Measurements from ENCODE around the gene SMC5. TPM values are rescaled to one million over a fixed set of nuclear protein-coding genes. Genes with fewer than 3 reads are reported as not detected.
A peak's percentile ranks its signal among the peaks of the same experiment; 100 is the strongest.

SMC5 gene
- total and polyA plus RNA-seq, 2 of the 13 experiments (the other 11 are each of a cell fraction or from before 2014, with no cell fraction given): 7.2 to 26.7 TPM

GRCh38 chr9:70303268-70303667 lies 44.5 kb downstream of the SMC5 start:
- Histone ChIP-seq H3K27ac (ENCODE audit: extremely low read length, insufficient read depth, low read length) (no peak overlapping the region), H4K20me1 (ENCODE audit: insufficient read depth, low read length) (no peaks in the 10 kb centered on the region), H3K36me3 (replicated peaks in 1 of 2; ENCODE audit: control insufficient read depth in 1 of 2, insufficient read depth in 2 of 2, low read length in 2 of 2) (peaks cover 1 to 41% of the 10 kb centered on the region in 2 experiments; a peak in 4 of 5 replicates), H3K9ac (ENCODE audit: insufficient read depth, low read depth, low read length) (no peak overlapping the region), H3K79me2 (ENCODE audit: insufficient read depth, low read length) (no peaks in the 10 kb centered on the region), H3K9me3 (ENCODE audit: low read length) (no peaks in the 10 kb centered on the region), H3K27me3 (ENCODE audit: control insufficient read depth in 1 of 2, insufficient read depth in 2 of 2, low read length in 2 of 2) (no peaks in the 10 kb centered on the region), H3K4me1 (ENCODE audit: insufficient read depth, low read length) (no peaks in the 10 kb centered on the region), H3K4me2 (ENCODE audit: low read depth, low read length) (no peak overlapping the region), H3K4me3 (replicated peaks in 1 of 3; ENCODE audit: insufficient read depth in 1 of 3, low read depth in 2 of 3, low read length in 3 of 3) (no peak overlapping the region), H2AFZ (ENCODE audit: low read length) (no peak overlapping the region)
- FAIRE-seq (no peak), ATAC-seq (no peak), DNase-seq (ENCODE audit: low spot score) (no peak)
- WGBS (ENCODE audit: low lambda C conversion rate): 93% methylated on average over 5 of the region's 5 CpGs
- intact Hi-C loops (cut with micrococcal nuclease; ENCODE audit: unreplicated experiment): no loop called here
- CTCF ChIA-PET (ENCODE audit: low intra/inter-chr PET ratio, low total read pairs): no interaction called here
- no TSS peak for BruUV-seq (replicated peaks)
- in situ Hi-C loops (cut with HindIII; ENCODE audit: extremely low pct_ligation_motif_present, low pct_unique_long_range_greater_than_20kb): no loop called here
- no peak for TF ChIP-seq ZNF263 (CRISPR knock-in tag; IDR thresholded peaks at IDR 0.05)
- TF ChIP-seq CEBPB (IDR thresholded peaks at IDR 0.05; ENCODE audit: borderline replicate concordance, low read depth, low read length): peak; percentile 58; the same call in 1 of the 2 replicates
- TF ChIP-seq ZBTB44 (CRISPR knock-in tag; IDR thresholded peaks at IDR 0.05): no peak
- no peak for TF ChIP-seq BCL3 (CRISPR knock-in tag; IDR thresholded peaks at IDR 0.05)
- POLR2A ChIA-PET: interaction anchor here (1.6 kb wide), 1 partner anchor 115 kb away, joined by 3 read pairs; no protein-coding TSS in a partner anchor

- BruUV-seq (replicated peaks): no TSS peak
- Histone ChIP-seq H3K79me2 (ENCODE audit: insufficient read depth, low read length) (no peaks in the 10 kb centered on the region), H3K9ac (ENCODE audit: insufficient read depth, low read depth, low read length) (no peak overlapping the region), H3K9me3 (ENCODE audit: low read length) (no peaks in the 10 kb centered on the region), H4K20me1 (ENCODE audit: insufficient read depth, low read length) (no peaks in the 10 kb centered on the region), H3K4me1 (ENCODE audit: insufficient read depth, low read length) (no peaks in the 10 kb centered on the region), H2AFZ (ENCODE audit: low read length) (no peak overlapping the region), H3K27me3 (ENCODE audit: control insufficient read depth in 1 of 2, insufficient read depth in 2 of 2, low read length in 2 of 2) (no peaks in the 10 kb centered on the region), H3K36me3 (replicated peaks in 1 of 2; ENCODE audit: control insufficient read depth in 1 of 2, insufficient read depth in 2 of 2, low read length in 2 of 2) (peaks cover 0 to 33% of the 10 kb centered on the region in 2 experiments; a peak in 2 of 5 replicates), H3K27ac (ENCODE audit: extremely low read length, insufficient read depth, low read length) (no peak overlapping the region), H3K4me2 (ENCODE audit: low read depth, low read length) (no peak overlapping the region), H3K4me3 (replicated peaks in 1 of 3; ENCODE audit: insufficient read depth in 1 of 3, low read depth in 2 of 3, low read length in 3 of 3) (no peak overlapping the region)
- DNase-seq (ENCODE audit: low spot score) (no peak), ATAC-seq (no peak), FAIRE-seq (no peak)
- CTCF ChIA-PET (ENCODE audit: low intra/inter-chr PET ratio, low total read pairs): no interaction called here
- POLR2A ChIA-PET: no interaction called here
- in situ Hi-C loops (cut with HindIII; ENCODE audit: extremely low pct_ligation_motif_present, low pct_unique_long_range_greater_than_20kb) (no loop called here), intact Hi-C loops (cut with micrococcal nuclease; ENCODE audit: unreplicated experiment) (no loop called here)
- TF ChIP-seq FOXP4 (CRISPR knock-in tag; IDR thresholded peaks at IDR 0.05) (no peak), BCL6 (CRISPR knock-in tag; IDR thresholded peaks at IDR 0.05) (0 out of 2 replicates have a peak, but pooled peaks have one; percentile 48), CSRNP1 (CRISPR knock-in tag; IDR thresholded peaks at IDR 0.05) (no peak), ZNF496 (CRISPR knock-in tag; IDR thresholded peaks at IDR 0.05; ENCODE audit: insufficient replicate concordance) (no peak), MZF1 (CRISPR knock-in tag; IDR thresholded peaks at IDR 0.05; ENCODE audit: borderline replicate concordance) (no peak), RBM22 (optimal IDR thresholded peaks at IDR 0.05; ENCODE audit: low read length) (no peak)
Measured at GRCh38 chr9:70304810-70305209, 46.0 kb downstream of the SMC5 start.

All from HepG2 (cell line).